Endothelial cell of umbilical vein (primary cell): ENCODE results near the gene CCDC197.

Experiments used
- CTCF ChIP-seq, 2 donors: IDR thresholded peaks; 1 replicate in 1 of 2; 2 replicates in 1 of 2; pipeline ENCODE4 v1.5.1; 2011; ENCODE audit warnings: low read length in 2 of 2, mild to moderate bottlenecking in 2 of 2, moderate library complexity in 2 of 2, control low read depth in 1 of 2, inconsistent platforms in 1 of 2, low read depth in 1 of 2; ENCODE audit not compliant: insufficient read depth in 1 of 2; ENCODE audit errors: extremely low read depth in 1 of 2
- EZH2 ChIP-seq: IDR thresholded peaks from 2 replicates; pipeline ENCODE4 v1.6.1; 2012; ENCODE audit warnings: borderline replicate concordance, low read depth, mild to moderate bottlenecking, moderate library complexity, low read length, inconsistent platforms; ENCODE audit not compliant: severe bottlenecking
- FOS ChIP-seq: IDR thresholded peaks from 2 replicates; pipeline ENCODE4 v1.6.1; 2011; ENCODE audit warnings: mild to moderate bottlenecking, low read length, moderate library complexity, borderline replicate concordance; ENCODE audit not compliant: insufficient read depth
- GATA2 ChIP-seq: IDR thresholded peaks from 2 replicates; pipeline ENCODE4 v1.7.0; 2011; ENCODE audit warnings: low read depth, mild to moderate bottlenecking, moderate library complexity, mixed read lengths, low read length; ENCODE audit not compliant: insufficient read length, insufficient read depth
- JUN ChIP-seq: IDR thresholded peaks from 2 replicates; pipeline ENCODE4 v1.6.1; 2011; ENCODE audit warnings: borderline replicate concordance, low read depth; ENCODE audit not compliant: insufficient read length, insufficient read depth
- MAX ChIP-seq: IDR thresholded peaks from 2 replicates; pipeline ENCODE4 v1.6.1; 2011; ENCODE audit not compliant: insufficient read depth, insufficient read length
- MYC ChIP-seq: IDR thresholded peaks from one replicate; pipeline ENCODE4 v1.6.1; 2011; ENCODE audit warnings: mild to moderate bottlenecking, low read depth, low read length
- POLR2A ChIP-seq: IDR thresholded peaks from 2 replicates; pipeline ENCODE4 v1.6.1; 2012; ENCODE audit warnings: low read depth, mild to moderate bottlenecking, control low read depth, low read length
- POLR2AphosphoS5 ChIP-seq: IDR thresholded peaks from 2 replicates; pipeline ENCODE4 v1.6.1; 2012; ENCODE audit warnings: low read depth, mild to moderate bottlenecking, control low read depth, low read length, moderate library complexity; ENCODE audit not compliant: insufficient read depth

- TF ChIP-seq EZH2 (no peak), CTCF (IDR thresholded peaks at IDR 0.05; ENCODE audit: extremely low read depth in 1 of 2, insufficient read depth in 1 of 2, low read depth in 1 of 2, low read length in 2 of 2) (no peak), POLR2AphosphoS5 (no peak), POLR2A (no peak), GATA2 (no peak), FOS (no peak), MAX (no peak), MYC (no peak), JUN (no peak)
Measured at GRCh38 chr14:93989939-93990338, 7.2 kb upstream of the CCDC197 start.
